ENCODE data around the gene MEF2D.

MEF2D gene

DNA sequence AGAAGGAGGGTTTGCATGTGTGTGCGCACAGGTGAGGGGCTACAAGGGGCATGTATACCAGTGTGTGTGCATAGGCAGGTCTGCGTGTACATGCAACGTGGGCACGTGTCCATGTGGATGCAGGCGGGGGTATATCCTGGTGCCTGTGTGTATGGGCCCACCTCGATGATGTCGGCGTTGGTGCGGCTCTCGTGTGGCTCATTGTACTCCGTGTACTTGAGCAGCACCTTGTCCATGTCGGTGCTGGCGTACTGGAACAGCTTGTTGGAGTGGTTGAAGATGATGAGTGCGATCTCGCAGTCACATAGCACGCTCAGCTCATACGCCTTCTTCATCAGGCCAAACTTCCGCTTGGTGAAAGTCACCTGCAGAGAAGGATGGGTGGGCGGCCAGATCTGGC is 18.3 kb downstream of the MEF2D start:
- Histone ChIP-seq H3K4me3 (ENCODE audit: low read length) (no peak overlapping the region), H3K27ac (ENCODE audit: low read length) (no peak overlapping the region), H3K9me3 (ENCODE audit: control insufficient read depth, low read depth, low read length) (no peaks in the 10 kb centered on the region), H3K4me1 (ENCODE audit: control insufficient read depth, low read depth, low read length) (peaks cover 10% of the 10 kb centered on the region), H3K36me3 (ENCODE audit: control insufficient read depth, low read depth, low read length) (peaks cover 14% of the 10 kb centered on the region), H3K9ac (ENCODE audit: low read length) (no peak overlapping the region), H3K27me3 (ENCODE audit: control insufficient read depth, insufficient read depth, low read length) (no peaks in the 10 kb centered on the region)

DNA sequence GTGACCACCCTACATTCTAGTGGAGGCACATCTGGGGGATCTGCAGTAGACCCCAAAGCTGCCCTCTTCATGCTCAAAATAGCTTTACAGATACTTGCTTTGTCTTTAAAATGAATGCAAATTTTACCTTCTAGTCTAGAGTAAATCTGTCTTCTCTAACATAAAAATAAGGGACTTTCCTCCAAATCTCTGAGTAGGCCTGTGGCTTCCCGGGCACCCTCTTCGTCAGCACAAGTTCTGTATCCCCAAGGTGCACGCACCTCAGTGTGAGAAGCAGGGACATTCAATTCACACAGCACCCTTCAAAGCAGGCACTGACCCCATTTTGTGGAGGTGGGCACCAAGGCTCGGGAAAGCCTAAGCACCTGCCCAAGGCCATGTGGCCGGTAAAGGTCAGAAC is 19.0 kb downstream of the MEF2D start:
- Histone ChIP-seq H3K36me3 (ENCODE audit: control insufficient read depth, low read depth, low read length) (peaks cover 14% of the 10 kb centered on the region), H3K4me1 (ENCODE audit: control insufficient read depth, low read depth, low read length) (peaks cover 12% of the 10 kb centered on the region), H3K9ac (ENCODE audit: low read length) (no peak overlapping the region), H3K9me3 (ENCODE audit: control insufficient read depth, low read depth, low read length) (no peaks in the 10 kb centered on the region), H3K27me3 (ENCODE audit: control insufficient read depth, insufficient read depth, low read length) (no peaks in the 10 kb centered on the region), H3K4me3 (ENCODE audit: low read length) (no peak overlapping the region), H3K27ac (ENCODE audit: low read length) (no peak overlapping the region)

DNA sequence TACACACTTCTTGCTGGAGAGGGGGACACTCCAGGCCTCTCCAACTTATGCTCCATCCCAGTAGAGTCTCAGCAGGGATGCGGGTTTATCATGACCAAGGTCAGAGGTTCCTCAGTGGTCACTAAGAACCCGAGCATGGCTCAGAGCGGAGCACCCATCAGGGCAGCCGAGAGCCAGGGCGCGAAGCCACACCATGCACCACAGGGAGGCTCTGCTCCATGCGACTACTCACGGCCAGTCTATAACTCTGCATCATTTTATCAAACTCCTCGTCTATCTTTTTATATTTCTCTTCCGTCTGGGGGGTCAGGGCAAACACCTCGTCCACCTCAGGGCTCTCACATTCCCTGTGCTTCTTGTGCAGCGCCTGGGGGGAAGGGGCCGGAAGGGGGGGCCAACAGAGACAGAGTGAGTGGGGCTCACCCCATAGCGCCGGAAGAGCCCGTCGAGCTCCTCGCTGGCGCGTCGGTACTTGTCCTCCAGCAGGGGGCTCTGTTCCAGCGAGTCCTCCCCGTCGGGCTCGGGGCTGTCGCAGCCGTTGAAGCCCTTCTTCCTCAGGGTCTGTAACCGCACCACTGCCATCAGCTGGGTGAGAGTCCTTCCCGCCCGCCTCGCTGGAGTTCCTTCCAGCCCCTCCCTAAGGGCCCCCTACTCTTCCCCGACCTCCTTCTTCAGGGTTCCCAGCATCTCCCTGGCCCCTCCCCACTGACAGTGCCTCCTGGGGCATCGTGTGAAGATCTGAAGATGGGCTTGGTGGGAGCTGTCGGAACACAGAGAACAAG is 20.0 kb downstream of the MEF2D start:
- Histone ChIP-seq H3K4me3 (ENCODE audit: low read length) (no peak overlapping the region), H3K9me3 (ENCODE audit: control insufficient read depth, low read depth, low read length) (no peaks in the 10 kb centered on the region), H3K36me3 (ENCODE audit: control insufficient read depth, low read depth, low read length) (peaks cover 20% of the 10 kb centered on the region), H3K4me1 (ENCODE audit: control insufficient read depth, low read depth, low read length) (peaks cover 12% of the 10 kb centered on the region), H3K9ac (ENCODE audit: low read length) (no peak overlapping the region), H3K27ac (ENCODE audit: low read length) (no peak overlapping the region), H3K27me3 (ENCODE audit: control insufficient read depth, insufficient read depth, low read length) (no peaks in the 10 kb centered on the region)

DNA sequence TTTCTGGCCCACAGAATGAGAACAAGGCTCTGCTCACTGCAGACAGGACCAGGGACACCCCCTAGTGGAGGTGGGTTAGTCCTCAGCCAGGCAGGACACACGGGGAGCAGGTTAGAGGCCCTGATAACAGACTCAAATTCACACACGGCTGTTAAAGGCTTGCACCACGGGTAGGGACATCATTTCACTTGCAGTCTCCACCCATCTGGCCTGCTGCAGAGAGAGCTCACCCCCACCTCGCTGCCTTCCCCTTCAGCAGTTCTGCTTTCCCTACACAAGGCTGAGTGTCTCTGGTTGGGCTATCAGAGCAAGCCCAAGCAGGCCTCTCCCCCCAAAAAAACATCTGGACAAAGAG is 20.6 kb downstream of the MEF2D start:
- no peak overlapping the region for H3K4me3 ChIP-seq (ENCODE audit: low read length)
- no peaks in the 10 kb centered on the region for H3K27me3 ChIP-seq (ENCODE audit: control insufficient read depth, insufficient read depth, low read length)
- no peak overlapping the region for H3K9ac ChIP-seq (ENCODE audit: low read length)
- H3K36me3 ChIP-seq (ENCODE audit: control insufficient read depth, low read depth, low read length): peaks cover 26% of the 10 kb centered on the region
- peaks cover 12% of the 10 kb centered on the region for H3K4me1 ChIP-seq (ENCODE audit: control insufficient read depth, low read depth, low read length)
- no peak overlapping the region for H3K27ac ChIP-seq (ENCODE audit: low read length)
- H3K9me3 ChIP-seq (ENCODE audit: control insufficient read depth, low read depth, low read length): no peaks in the 10 kb centered on the region

DNA sequence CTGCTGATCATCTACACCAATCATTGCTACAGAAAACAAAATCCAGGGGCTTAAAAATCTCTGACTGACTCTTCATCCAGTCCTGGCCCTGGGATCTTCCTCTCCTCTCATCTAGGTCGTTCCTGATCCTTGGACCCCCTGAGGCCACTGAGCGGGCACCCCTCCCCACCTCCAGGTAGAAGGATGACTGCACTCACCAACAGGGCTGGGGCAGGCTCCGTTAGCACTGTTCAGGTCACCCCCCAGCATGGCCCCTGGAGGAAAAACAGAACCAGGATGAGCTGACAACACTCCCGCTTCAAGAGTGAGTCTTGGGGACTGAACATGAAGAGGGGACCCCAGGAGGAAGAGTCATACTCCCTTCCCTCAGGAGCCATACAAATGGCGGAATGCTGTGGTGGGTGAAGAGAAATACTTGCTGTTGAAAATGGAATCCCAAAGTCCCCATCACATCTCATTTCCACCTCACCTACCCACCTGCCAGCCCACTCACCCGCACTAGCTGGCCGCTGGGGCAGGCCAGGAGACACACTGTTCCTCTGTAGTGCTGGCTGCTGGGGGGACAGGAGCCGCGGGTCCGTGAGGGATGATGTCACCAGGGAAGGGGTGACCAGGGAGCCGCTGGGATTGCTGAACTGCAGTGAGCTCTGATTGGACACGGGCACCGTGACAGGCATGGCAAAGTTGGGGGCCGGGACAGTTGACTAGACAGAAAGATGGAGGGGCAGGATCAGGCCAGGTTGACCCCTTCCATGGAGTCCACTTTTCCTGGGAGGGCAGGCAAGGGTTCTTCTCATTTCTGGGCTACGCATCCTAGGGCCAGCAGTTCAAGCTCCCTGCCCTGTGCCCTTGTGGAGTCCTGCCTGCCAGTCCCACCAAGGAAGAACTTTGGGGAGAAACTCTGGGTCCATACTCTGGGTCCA is 21.2 kb downstream of the MEF2D start:
- Histone ChIP-seq H3K4me1 (ENCODE audit: control insufficient read depth, low read depth, low read length) (peaks cover 12% of the 10 kb centered on the region), H3K36me3 (ENCODE audit: control insufficient read depth, low read depth, low read length) (peaks cover 33% of the 10 kb centered on the region), H3K9ac (ENCODE audit: low read length) (no peak overlapping the region), H3K4me3 (ENCODE audit: low read length) (no peak overlapping the region), H3K27ac (ENCODE audit: low read length) (no peak overlapping the region), H3K9me3 (ENCODE audit: control insufficient read depth, low read depth, low read length) (no peaks in the 10 kb centered on the region), H3K27me3 (ENCODE audit: control insufficient read depth, insufficient read depth, low read length) (no peaks in the 10 kb centered on the region)

DNA sequence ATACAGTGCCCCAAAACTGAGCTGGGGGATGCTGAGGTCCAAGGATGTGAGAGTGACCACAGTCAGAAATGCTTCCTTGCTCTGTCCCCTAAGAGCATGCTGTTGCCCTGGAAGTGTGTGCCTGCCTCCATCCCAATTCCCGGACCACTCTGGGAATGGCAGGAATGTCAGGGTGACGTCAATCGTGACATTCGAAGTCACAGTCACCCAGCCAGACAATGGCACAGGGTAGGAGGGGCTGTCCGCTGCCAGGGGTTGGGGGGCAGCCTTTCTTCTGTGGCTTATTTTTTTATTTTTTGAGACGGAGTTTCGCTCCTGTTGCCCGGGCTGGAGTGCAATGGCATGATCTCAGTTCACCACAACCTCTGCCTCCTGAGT is 22.3 kb downstream of the MEF2D start:
- H3K4me3 ChIP-seq (ENCODE audit: low read length): no peak overlapping the region
- H3K4me1 ChIP-seq (ENCODE audit: control insufficient read depth, low read depth, low read length): peaks cover 12% of the 10 kb centered on the region
- no peak overlapping the region for H3K27ac ChIP-seq (ENCODE audit: low read length)
- H3K36me3 ChIP-seq (ENCODE audit: control insufficient read depth, low read depth, low read length): peaks cover 41% of the 10 kb centered on the region
- no peak overlapping the region for H3K9ac ChIP-seq (ENCODE audit: low read length)
- no peaks in the 10 kb centered on the region for H3K27me3 ChIP-seq (ENCODE audit: control insufficient read depth, insufficient read depth, low read length)
- H3K9me3 ChIP-seq (ENCODE audit: control insufficient read depth, low read depth, low read length): no peaks in the 10 kb centered on the region

DNA sequence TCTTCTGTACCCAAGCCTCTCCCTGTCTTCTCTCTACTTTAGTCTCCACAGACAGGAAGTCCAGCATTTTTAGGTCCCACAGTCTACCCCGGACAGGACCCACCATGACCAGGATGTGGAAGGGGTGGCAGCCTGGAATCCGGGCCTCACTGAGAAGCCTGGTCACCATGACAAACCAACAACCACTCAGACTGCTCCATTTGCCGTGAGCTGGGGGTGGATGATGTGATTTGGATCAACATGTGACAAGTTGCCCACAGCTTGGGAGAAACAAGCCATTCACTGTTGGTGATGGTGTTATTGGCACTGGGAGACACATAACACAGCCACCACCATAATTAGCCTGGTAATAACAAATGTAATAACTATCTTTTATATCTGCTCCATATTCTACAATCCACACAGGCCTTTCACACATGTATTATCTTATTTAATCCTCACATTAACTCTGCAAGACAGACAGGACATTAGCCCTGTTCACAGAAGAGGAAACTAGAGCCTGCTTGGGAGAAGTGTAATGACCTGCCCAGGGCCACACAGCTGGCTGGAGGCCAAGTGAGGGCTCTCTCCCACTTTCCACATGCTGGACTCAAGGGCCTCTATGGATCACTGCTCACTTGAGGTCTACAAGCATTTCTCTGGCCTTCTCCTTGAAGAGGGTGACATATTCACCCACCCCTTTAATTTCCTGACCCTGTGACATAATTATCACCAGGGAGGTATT is 22.9 kb downstream of the MEF2D start:
- H3K27me3 ChIP-seq (ENCODE audit: control insufficient read depth, insufficient read depth, low read length): no peaks in the 10 kb centered on the region
- no peak overlapping the region for H3K9ac ChIP-seq (ENCODE audit: low read length)
- H3K9me3 ChIP-seq (ENCODE audit: control insufficient read depth, low read depth, low read length): no peaks in the 10 kb centered on the region
- H3K4me3 ChIP-seq (ENCODE audit: low read length): no peak overlapping the region
- H3K4me1 ChIP-seq (ENCODE audit: control insufficient read depth, low read depth, low read length): peaks cover 12% of the 10 kb centered on the region
- H3K27ac ChIP-seq (ENCODE audit: low read length): no peak overlapping the region
- peaks cover 44% of the 10 kb centered on the region for H3K36me3 ChIP-seq (ENCODE audit: control insufficient read depth, low read depth, low read length)

DNA sequence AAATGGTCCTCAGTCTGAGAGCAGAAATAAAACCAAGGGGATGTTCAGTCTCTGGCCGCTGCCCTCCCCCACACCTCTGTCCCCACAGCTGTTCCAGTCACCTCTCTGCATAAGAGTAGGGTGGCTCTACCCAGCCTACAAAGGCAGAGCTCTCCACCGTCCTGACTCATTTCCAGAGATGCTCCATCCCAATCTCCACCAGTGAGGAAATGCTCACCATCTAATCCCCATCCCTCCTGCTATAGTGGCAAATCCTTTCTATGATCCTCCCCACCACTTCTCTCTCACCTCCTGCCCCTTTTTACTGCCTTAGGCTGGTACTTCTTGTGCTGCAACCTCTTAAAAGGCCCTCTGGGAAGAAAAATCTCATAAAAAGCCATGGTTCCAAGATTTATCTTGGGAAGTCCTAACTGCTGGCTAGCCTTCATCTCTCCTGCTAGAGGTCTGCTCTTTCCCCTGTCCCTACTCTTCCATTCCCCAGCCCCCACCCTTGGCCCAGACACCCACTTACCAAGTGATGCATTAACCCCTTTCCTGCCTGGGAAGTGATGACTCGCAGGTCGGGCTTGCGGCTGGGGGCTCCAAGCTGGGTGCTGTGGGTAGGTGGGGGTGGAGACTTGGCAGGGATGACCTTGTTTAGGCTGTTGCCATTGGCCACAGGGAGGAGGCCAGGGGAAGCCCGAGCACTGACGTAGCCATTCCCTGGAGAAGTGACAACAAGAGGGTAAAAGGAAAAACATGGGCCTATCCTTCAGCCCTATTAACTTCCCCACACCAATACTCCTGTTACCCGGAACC is 23.9 kb downstream of the MEF2D start:
- Histone ChIP-seq H3K4me1 (ENCODE audit: control insufficient read depth, low read depth, low read length) (peaks cover 12% of the 10 kb centered on the region), H3K9me3 (ENCODE audit: control insufficient read depth, low read depth, low read length) (no peaks in the 10 kb centered on the region), H3K36me3 (ENCODE audit: control insufficient read depth, low read depth, low read length) (peaks cover 40% of the 10 kb centered on the region), H3K27ac (ENCODE audit: low read length) (no peak overlapping the region), H3K9ac (ENCODE audit: low read length) (no peak overlapping the region), H3K4me3 (ENCODE audit: low read length) (no peak overlapping the region), H3K27me3 (ENCODE audit: control insufficient read depth, insufficient read depth, low read length) (no peaks in the 10 kb centered on the region)

DNA sequence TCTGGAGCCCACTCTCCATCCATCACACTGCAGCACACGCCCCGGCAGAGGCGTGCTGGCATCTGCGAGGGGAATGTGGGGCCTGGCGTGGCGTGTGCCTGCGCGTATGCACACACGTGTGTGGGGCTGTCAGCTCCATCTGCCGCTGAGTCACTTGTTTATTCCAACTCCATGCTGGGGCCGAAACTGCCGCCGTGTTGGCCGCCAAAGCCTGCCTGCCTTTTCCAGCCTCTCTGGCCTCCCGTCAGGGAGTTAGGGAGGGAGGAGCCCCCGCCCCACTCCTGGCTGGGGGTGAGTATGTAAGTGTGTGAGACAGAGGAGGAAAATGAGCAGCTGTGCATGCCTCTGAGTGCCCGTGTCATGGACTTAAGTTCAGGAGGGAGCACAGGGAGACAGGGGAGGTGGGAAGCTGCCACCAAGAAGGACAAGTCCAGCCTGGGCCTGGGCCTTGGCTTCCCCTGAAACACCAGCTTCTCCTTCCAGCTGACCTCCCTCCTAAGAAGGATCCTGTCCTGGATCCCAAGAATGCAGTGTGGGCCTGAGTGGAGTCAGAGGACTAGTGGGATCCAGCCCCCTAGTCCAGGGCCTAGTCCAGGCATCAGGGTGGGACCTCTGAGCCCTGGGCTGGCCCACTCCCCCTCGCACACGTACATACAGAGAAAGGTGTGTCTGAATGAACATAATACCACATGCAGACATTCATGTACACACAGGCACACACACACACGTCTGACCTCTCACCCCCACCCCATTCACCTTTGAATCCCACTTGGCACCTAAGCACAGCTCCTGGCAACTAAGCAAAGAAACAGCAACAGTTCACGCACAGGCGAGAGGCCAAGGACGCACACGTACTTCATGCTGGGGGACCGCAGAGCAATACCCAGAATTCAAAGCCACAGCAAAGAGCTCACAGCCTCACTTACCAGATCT is 24.7 kb downstream of the MEF2D start:
- H3K27ac ChIP-seq (ENCODE audit: low read length): no peak overlapping the region
- H3K27me3 ChIP-seq (ENCODE audit: control insufficient read depth, insufficient read depth, low read length): no peaks in the 10 kb centered on the region
- H3K4me1 ChIP-seq (ENCODE audit: control insufficient read depth, low read depth, low read length): peaks cover 4% of the 10 kb centered on the region
- H3K36me3 ChIP-seq (ENCODE audit: control insufficient read depth, low read depth, low read length): peaks cover 40% of the 10 kb centered on the region
- no peak overlapping the region for H3K9ac ChIP-seq (ENCODE audit: low read length)
- H3K4me3 ChIP-seq (ENCODE audit: low read length): no peak overlapping the region
- no peaks in the 10 kb centered on the region for H3K9me3 ChIP-seq (ENCODE audit: control insufficient read depth, low read depth, low read length)

DNA sequence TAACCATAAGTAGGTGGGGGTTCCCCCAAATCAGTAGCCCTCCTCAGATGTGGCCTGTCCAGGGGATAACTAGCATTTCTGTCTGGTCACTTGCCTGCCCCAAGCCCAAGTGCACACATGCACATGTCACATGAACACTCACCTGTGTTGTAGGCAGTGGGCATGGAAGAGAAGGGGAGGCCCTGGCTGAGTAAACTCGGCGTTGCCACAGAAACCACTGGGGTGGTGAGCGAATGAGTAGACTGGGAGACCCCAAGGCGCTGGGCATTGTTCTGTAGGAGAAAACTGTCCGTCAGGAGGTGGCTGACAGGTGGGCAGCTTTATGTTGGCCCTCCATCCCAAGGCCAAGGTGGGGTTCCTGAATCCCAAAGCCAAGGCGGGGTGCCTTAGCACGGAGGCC is 25.6 kb downstream of the MEF2D start:
- Histone ChIP-seq H3K4me1 (ENCODE audit: control insufficient read depth, low read depth, low read length) (peaks cover 4% of the 10 kb centered on the region), H3K9ac (ENCODE audit: low read length) (no peak overlapping the region), H3K9me3 (ENCODE audit: control insufficient read depth, low read depth, low read length) (no peaks in the 10 kb centered on the region), H3K36me3 (ENCODE audit: control insufficient read depth, low read depth, low read length) (peaks cover 40% of the 10 kb centered on the region), H3K27ac (ENCODE audit: low read length) (no peak overlapping the region), H3K27me3 (ENCODE audit: control insufficient read depth, insufficient read depth, low read length) (no peaks in the 10 kb centered on the region), H3K4me3 (ENCODE audit: low read length) (no peak overlapping the region)
